ENCODE results near the gene TTC27.

The TTC27 gene

DNA sequence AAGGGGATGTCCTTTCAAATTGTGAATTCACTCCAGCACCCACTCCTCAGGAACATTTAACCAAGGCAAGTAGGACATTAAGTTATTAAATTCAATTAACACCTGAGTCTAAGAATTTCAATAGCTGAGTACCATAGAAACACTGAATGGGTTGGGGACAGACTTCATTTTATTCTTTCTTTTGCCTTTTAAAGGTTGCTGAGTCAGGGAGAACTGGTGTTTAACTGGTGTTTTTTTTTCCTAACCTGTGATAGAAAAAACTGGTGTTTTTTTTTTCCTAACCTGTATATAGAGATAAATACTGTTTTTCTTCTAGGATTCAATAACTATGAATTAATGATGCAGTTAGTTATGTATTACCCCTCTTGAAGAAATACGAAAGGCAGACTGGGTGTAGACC lies 38.9 kb downstream of the TTC27 start:
- no CpG with 5 or more reads among the region's 1 CpG for WGBS, 2 donors (ENCODE audit: extremely low coverage in 2 of 2, insufficient read length in 2 of 2, insufficient replicate concordance in 1 of 2)
- Histone ChIP-seq H3K9ac (ENCODE audit: low read depth, low read length, poor library complexity) (no peak overlapping the region), H3K4me3 (ENCODE audit: low read length in 2 of 2) (no peak overlapping the region)

DNA sequence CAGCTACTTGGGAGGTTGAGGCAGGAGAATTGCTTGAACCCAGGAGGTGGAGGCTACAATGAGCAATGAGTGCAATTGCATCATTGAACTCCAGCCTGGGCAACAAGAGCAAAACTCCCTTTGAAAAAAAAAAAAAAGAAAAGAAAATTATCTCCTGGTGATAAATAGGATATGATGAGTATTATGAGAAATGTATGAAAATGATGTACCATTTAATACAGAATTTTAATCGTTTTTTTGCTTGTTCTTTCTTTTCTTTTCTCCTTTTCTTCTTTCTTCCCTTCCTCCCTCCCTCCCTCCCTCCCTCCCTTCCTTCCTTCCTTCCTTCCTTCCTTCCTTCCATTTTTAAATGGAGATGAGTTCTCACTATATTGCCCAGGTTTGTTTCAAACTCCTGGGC lies 40.4 kb downstream of the TTC27 start:
- Histone ChIP-seq H3K9ac (ENCODE audit: low read depth, low read length, poor library complexity) (no peak overlapping the region), H3K36me3 (replicated peaks in 1 of 2; ENCODE audit: control insufficient read depth in 2 of 2, insufficient read depth in 2 of 2, low read length in 2 of 2) (peaks cover 0 to 3% of the 10 kb centered on the region in 2 donors), H2BK12ac (ENCODE audit: low read length) (no peak overlapping the region), H4K91ac (ENCODE audit: low read depth, low read length, poor library complexity) (no peak overlapping the region), H3K27me3 (ENCODE audit: control insufficient read depth in 3 of 3, insufficient read depth in 3 of 3, low read depth in 1 of 3, low read length in 3 of 3) (no peaks in the 10 kb centered on the region), H3K4me2 (ENCODE audit: insufficient read depth, low read length, poor library complexity, severe bottlenecking) (no peak overlapping the region), H3K18ac (ENCODE audit: low read length) (no peak overlapping the region), H3K27ac (replicated peaks; ENCODE audit: low read length) (no peak overlapping the region), H3K23ac (ENCODE audit: low read depth, low read length, poor library complexity) (no peak overlapping the region), H3K79me1 (ENCODE audit: low read depth, low read length) (no peaks in the 10 kb centered on the region), H2AFZ (ENCODE audit: low read length) (no peak overlapping the region), H3K4me1 (ENCODE audit: control insufficient read depth in 2 of 2, insufficient read depth in 1 of 2, low read depth in 1 of 2, low read length in 2 of 2) (no peaks in the 10 kb centered on the region), H2AK5ac (ENCODE audit: low read depth, low read length) (no peak overlapping the region), H3K4me3 (ENCODE audit: low read length in 2 of 2) (no peak overlapping the region), H2BK120ac (ENCODE audit: low read depth, low read length) (no peak overlapping the region), H3K4ac (ENCODE audit: low read length) (no peak overlapping the region), H3K14ac (ENCODE audit: low read length) (no peak overlapping the region), H2BK5ac (ENCODE audit: low read length) (no peak overlapping the region), H2BK15ac (ENCODE audit: low read length) (no peak overlapping the region), H4K8ac (ENCODE audit: low read depth, low read length) (no peak overlapping the region), H3K9me3 (replicated peaks in 1 of 2; ENCODE audit: control insufficient read depth in 2 of 2, insufficient read depth in 1 of 2, low read depth in 1 of 2, low read length in 2 of 2) (no peaks in the 10 kb centered on the region)
- DNase-seq (ENCODE audit: low spot score), result no peak
- no CpG with 5 or more reads among the region's 1 CpG for WGBS, 2 donors (ENCODE audit: extremely low coverage in 2 of 2, insufficient read length in 2 of 2, insufficient replicate concordance in 1 of 2)

More for the DNA sequence above, 38.9 kb downstream of the TTC27 start:
- H2BK15ac ChIP-seq (ENCODE audit: low read length), result no peak overlapping the region
- no peak overlapping the region for H2AFZ ChIP-seq (ENCODE audit: low read length)
- H3K36me3 ChIP-seq (replicated peaks in 1 of 2; ENCODE audit: control insufficient read depth in 2 of 2, insufficient read depth in 2 of 2, low read length in 2 of 2), result no peaks in the 10 kb centered on the region
- no peak overlapping the region for H2AK5ac ChIP-seq (ENCODE audit: low read depth, low read length)
- no peak overlapping the region for H3K4me2 ChIP-seq (ENCODE audit: insufficient read depth, low read length, poor library complexity, severe bottlenecking)
- no peak for DNase-seq (ENCODE audit: low spot score)
- H2BK5ac ChIP-seq (ENCODE audit: low read length), result no peak overlapping the region
- H3K79me1 ChIP-seq (ENCODE audit: low read depth, low read length), result no peaks in the 10 kb centered on the region
- H3K4me1 ChIP-seq (ENCODE audit: control insufficient read depth in 2 of 2, insufficient read depth in 1 of 2, low read depth in 1 of 2, low read length in 2 of 2), result no peaks in the 10 kb centered on the region
- no peak overlapping the region for H3K18ac ChIP-seq (ENCODE audit: low read length)
- H4K91ac ChIP-seq (ENCODE audit: low read depth, low read length, poor library complexity), result no peak overlapping the region
- H2BK120ac ChIP-seq (ENCODE audit: low read depth, low read length), result no peak overlapping the region
- no peak overlapping the region for H3K23ac ChIP-seq (ENCODE audit: low read depth, low read length, poor library complexity)
- no peak overlapping the region for H4K8ac ChIP-seq (ENCODE audit: low read depth, low read length)
- no peaks in the 10 kb centered on the region for H3K27me3 ChIP-seq (ENCODE audit: control insufficient read depth in 3 of 3, insufficient read depth in 3 of 3, low read depth in 1 of 3, low read length in 3 of 3)
- H3K4ac ChIP-seq (ENCODE audit: low read length), result no peak overlapping the region
- no peak overlapping the region for H3K14ac ChIP-seq (ENCODE audit: low read length)
- H2BK12ac ChIP-seq (ENCODE audit: low read length), result no peak overlapping the region
- H3K9me3 ChIP-seq (replicated peaks in 1 of 2; ENCODE audit: control insufficient read depth in 2 of 2, insufficient read depth in 1 of 2, low read depth in 1 of 2, low read length in 2 of 2), result no peaks in the 10 kb centered on the region
- no peak overlapping the region for H3K27ac ChIP-seq (replicated peaks; ENCODE audit: low read length)

DNA sequence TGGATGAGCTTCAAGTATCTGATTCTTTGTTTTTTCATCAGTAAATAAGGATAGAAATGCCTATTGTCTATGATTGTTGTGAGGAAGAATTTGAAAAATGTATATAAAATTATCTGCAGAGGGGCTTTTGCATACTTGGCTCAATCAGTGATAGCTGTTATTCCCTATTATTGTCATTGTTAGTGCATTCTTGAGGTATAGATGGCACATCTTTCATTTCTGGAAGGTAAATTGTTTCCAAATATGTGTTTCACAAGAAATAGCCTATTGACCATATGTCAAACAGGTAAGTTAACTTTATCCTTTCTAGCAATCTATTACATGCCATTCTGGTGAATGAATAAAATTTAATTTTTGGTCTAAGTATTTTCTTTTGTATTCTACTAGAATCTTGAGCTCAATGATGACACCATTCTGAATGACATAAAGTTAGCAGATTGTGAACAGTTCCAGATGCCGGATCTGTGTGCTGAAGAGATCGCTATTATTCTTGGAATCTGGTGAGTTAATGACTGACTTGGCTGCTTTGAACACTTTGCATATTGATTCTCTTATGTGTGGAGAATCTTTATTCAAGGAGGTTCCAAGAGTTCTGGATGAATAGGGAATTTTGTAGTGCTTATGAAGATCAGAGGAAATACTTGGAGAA lies 44.2 kb downstream of the TTC27 start:
- no peak overlapping the region for H2AK5ac ChIP-seq (ENCODE audit: low read depth, low read length)
- H3K27ac ChIP-seq (replicated peaks; ENCODE audit: low read length), result no peak overlapping the region
- H3K14ac ChIP-seq (ENCODE audit: low read length), result no peak overlapping the region
- H4K8ac ChIP-seq (ENCODE audit: low read depth, low read length), result no peak overlapping the region
- no peaks in the 10 kb centered on the region for H3K27me3 ChIP-seq (ENCODE audit: control insufficient read depth in 3 of 3, insufficient read depth in 3 of 3, low read depth in 1 of 3, low read length in 3 of 3)
- H3K4me3 ChIP-seq (ENCODE audit: low read length in 2 of 2), result no peak overlapping the region
- H3K9ac ChIP-seq (ENCODE audit: low read depth, low read length, poor library complexity), result no peak overlapping the region
- H4K91ac ChIP-seq (ENCODE audit: low read depth, low read length, poor library complexity), result no peak overlapping the region
- H2BK120ac ChIP-seq (ENCODE audit: low read depth, low read length), result no peak overlapping the region
- no peak for DNase-seq (ENCODE audit: low spot score)
- H2BK5ac ChIP-seq (ENCODE audit: low read length), result no peak overlapping the region
- no peaks in the 10 kb centered on the region for H3K4me1 ChIP-seq (ENCODE audit: control insufficient read depth in 2 of 2, insufficient read depth in 1 of 2, low read depth in 1 of 2, low read length in 2 of 2)
- H3K4me2 ChIP-seq (ENCODE audit: insufficient read depth, low read length, poor library complexity, severe bottlenecking), result no peak overlapping the region
- H3K23ac ChIP-seq (ENCODE audit: low read depth, low read length, poor library complexity), result no peak overlapping the region
- WGBS, 2 donors (ENCODE audit: extremely low coverage in 2 of 2, insufficient read length in 2 of 2, insufficient replicate concordance in 1 of 2), result no CpG with 5 or more reads among the region's 2 CpGs
- no peak overlapping the region for H2AFZ ChIP-seq (ENCODE audit: low read length)
- no peaks in the 10 kb centered on the region for H3K9me3 ChIP-seq (replicated peaks in 1 of 2; ENCODE audit: control insufficient read depth in 2 of 2, insufficient read depth in 1 of 2, low read depth in 1 of 2, low read length in 2 of 2)
- no peak overlapping the region for H2BK15ac ChIP-seq (ENCODE audit: low read length)
- H3K79me1 ChIP-seq (ENCODE audit: low read depth, low read length), result no peaks in the 10 kb centered on the region
- H2BK12ac ChIP-seq (ENCODE audit: low read length), result no peak overlapping the region
- no peak overlapping the region for H3K4ac ChIP-seq (ENCODE audit: low read length)
- peaks cover 0 to 9% of the 10 kb centered on the region in 2 donors for H3K36me3 ChIP-seq (replicated peaks in 1 of 2; ENCODE audit: control insufficient read depth in 2 of 2, insufficient read depth in 2 of 2, low read length in 2 of 2)
- H3K18ac ChIP-seq (ENCODE audit: low read length), result no peak overlapping the region

GRCh38 chr2:32678825-32679224 lies 51.0 kb downstream of the TTC27 start:
- H3K4me2 ChIP-seq (ENCODE audit: insufficient read depth, low read length, poor library complexity, severe bottlenecking), result no peak overlapping the region
- no peak overlapping the region for H2BK12ac ChIP-seq (ENCODE audit: low read length)
- H3K4me3 ChIP-seq (ENCODE audit: low read length in 2 of 2), result no peak overlapping the region
- H2AFZ ChIP-seq (ENCODE audit: low read length), result no peak overlapping the region
- no peak overlapping the region for H2BK120ac ChIP-seq (ENCODE audit: low read depth, low read length)
- H3K36me3 ChIP-seq (replicated peaks in 1 of 2; ENCODE audit: control insufficient read depth in 2 of 2, insufficient read depth in 2 of 2, low read length in 2 of 2), result peaks cover 0 to 3% of the 10 kb centered on the region in 2 donors
- H3K14ac ChIP-seq (ENCODE audit: low read length), result no peak overlapping the region
- no peak overlapping the region for H2BK15ac ChIP-seq (ENCODE audit: low read length)
- H3K18ac ChIP-seq (ENCODE audit: low read length), result no peak overlapping the region
- no peak overlapping the region for H3K23ac ChIP-seq (ENCODE audit: low read depth, low read length, poor library complexity)
- no peak overlapping the region for H3K9ac ChIP-seq (ENCODE audit: low read depth, low read length, poor library complexity)
- H3K9me3 ChIP-seq (replicated peaks in 1 of 2; ENCODE audit: control insufficient read depth in 2 of 2, insufficient read depth in 1 of 2, low read depth in 1 of 2, low read length in 2 of 2), result no peaks in the 10 kb centered on the region
- DNase-seq (ENCODE audit: low spot score), result no peak
- no peaks in the 10 kb centered on the region for H3K79me1 ChIP-seq (ENCODE audit: low read depth, low read length)
- H2BK5ac ChIP-seq (ENCODE audit: low read length), result no peak overlapping the region
- no peaks in the 10 kb centered on the region for H3K27me3 ChIP-seq (ENCODE audit: control insufficient read depth in 3 of 3, insufficient read depth in 3 of 3, low read depth in 1 of 3, low read length in 3 of 3)
- no peak overlapping the region for H4K91ac ChIP-seq (ENCODE audit: low read depth, low read length, poor library complexity)
- no peak overlapping the region for H3K4ac ChIP-seq (ENCODE audit: low read length)
- H4K8ac ChIP-seq (ENCODE audit: low read depth, low read length), result no peak overlapping the region
- H3K4me1 ChIP-seq (ENCODE audit: control insufficient read depth in 2 of 2, insufficient read depth in 1 of 2, low read depth in 1 of 2, low read length in 2 of 2), result no peaks in the 10 kb centered on the region
- H2AK5ac ChIP-seq (ENCODE audit: low read depth, low read length), result no peak overlapping the region
- no peak overlapping the region for H3K27ac ChIP-seq (replicated peaks; ENCODE audit: low read length)
